H1 (cell line): Measurements from ENCODE around the gene MPPED1. TPM values are rescaled to one million over a fixed set of nuclear protein-coding genes. Genes with fewer than 3 reads are reported as not detected.

Experiments used
- CTCF ChIA-PET: fragments of 300-600 bp; sonication (Branson Sonifier 250); formaldehyde crosslinking; loops from one replicate; lab custom pipeline; 2021; ENCODE audit not compliant: partially characterized antibody; lab: Charles Lee
- POLR2A ChIA-PET: fragments of 300-600 bp; sonication (Branson Sonifier 250); formaldehyde crosslinking; loops from one replicate; lab custom pipeline; 2021; ENCODE audit warnings: inconsistent platforms; ENCODE audit not compliant: partially characterized antibody; lab: Charles Lee
- DNase-seq, 2 experiments: peaks; one replicate each; pipeline versions ENCODE4 v3.0.0 to v3.0.0-alpha.2; 2010 to 2022; ENCODE audit warnings: low spot score in 2 of 2, low read depth in 1 of 2, mixed read lengths in 1 of 2
- FAIRE-seq: peaks from 2 replicates; lab custom pipeline; 2011; peaks lifted over from hg19 to GRCh38; lab: Jason Lieb, UNC
- H2AFZ ChIP-seq: 2 replicates; pipeline ENCODE4 v1.8.1; 2012; ENCODE audit warnings: low read length, inconsistent platforms
- H2AK5ac ChIP-seq: 2 replicates; pipeline ENCODE4 v1.6.1; 2013; ENCODE audit warnings: low read depth, low read length
- H2BK120ac ChIP-seq: replicated peaks from 2 replicates; pipeline ENCODE3; 2013; ENCODE audit warnings: low read depth, low read length, inconsistent platforms
- H2BK12ac ChIP-seq: 2 replicates; pipeline ENCODE4 v1.6.1; 2013; ENCODE audit warnings: low read depth, low read length
- H2BK15ac ChIP-seq: 2 replicates; pipeline ENCODE4 v1.6.1; 2013; ENCODE audit warnings: low read length
- H2BK20ac ChIP-seq: 2 replicates; pipeline ENCODE4 v1.6.1; 2013; ENCODE audit warnings: low read length
- H2BK5ac ChIP-seq: 2 replicates; pipeline ENCODE4 v1.6.1; 2013; ENCODE audit warnings: low read depth, low read length
- H3K14ac ChIP-seq: 2 replicates; pipeline ENCODE4 v1.6.1; 2013; ENCODE audit warnings: inconsistent platforms; ENCODE audit not compliant: insufficient read length
- H3K18ac ChIP-seq: 2 replicates; pipeline ENCODE4 v1.6.1; 2013; ENCODE audit warnings: low read length; ENCODE audit errors: extremely low read depth
- H3K23ac ChIP-seq: 2 replicates; pipeline ENCODE4 v1.6.1; 2013; ENCODE audit warnings: inconsistent platforms; ENCODE audit not compliant: insufficient read length
- H3K23me2 ChIP-seq: 2 replicates; pipeline ENCODE4 v1.6.1; 2013; ENCODE audit warnings: low read depth, low read length
- H3K27ac ChIP-seq: 2 replicates; pipeline ENCODE4 v1.6.1; 2011; ENCODE audit warnings: low read depth, low read length, inconsistent platforms
- H3K27me3 ChIP-seq, 4 experiments: replicated peaks in 1 of 4; 1 replicate in 1 of 4; 2 replicates in 3 of 4; pipeline versions ENCODE4 v1.6.1 to v1.8.1; 2011 to 2013; ENCODE audit warnings: low read length in 3 of 4, mild to moderate bottlenecking in 3 of 4, inconsistent platforms in 2 of 4, mixed read lengths in 2 of 4, moderate library complexity in 1 of 4; ENCODE audit not compliant: control insufficient read depth in 3 of 4, insufficient read depth in 3 of 4; ENCODE audit errors: extremely low read depth in 1 of 4
- H3K36me3 ChIP-seq, 4 experiments: 2 replicates each; pipeline versions ENCODE4 v1.6.1 to v1.8.1; 2011 to 2013; ENCODE audit warnings: mild to moderate bottlenecking in 4 of 4, low read length in 3 of 4, moderate library complexity in 2 of 4, control low read depth in 1 of 4, inconsistent platforms in 1 of 4; ENCODE audit not compliant: insufficient read depth in 4 of 4, control insufficient read depth in 2 of 4
- H3K4ac ChIP-seq: replicated peaks from 2 replicates; pipeline ENCODE3; 2013; ENCODE audit warnings: low read length, low read depth, mixed read lengths, inconsistent platforms; ENCODE audit not compliant: insufficient read length
- H3K4me1 ChIP-seq, 4 experiments: replicated peaks in 1 of 4; 1 replicate in 1 of 4; 2 replicates in 3 of 4; pipeline versions ENCODE4 v1.6.1 to v1.8.1; 2011 to 2013; ENCODE audit warnings: low read length in 3 of 4, inconsistent platforms in 2 of 4, mixed read lengths in 1 of 4; ENCODE audit not compliant: insufficient read depth in 4 of 4, control insufficient read depth in 3 of 4
- H3K4me2 ChIP-seq, 2 experiments: 2 replicates each; pipeline versions ENCODE4 v1.6.1 to v1.8.1; 2011 to 2013; ENCODE audit warnings: low read depth in 2 of 2, low read length in 2 of 2, control low read depth in 1 of 2, inconsistent platforms in 1 of 2, mild to moderate bottlenecking in 1 of 2; ENCODE audit not compliant: insufficient read depth in 1 of 2
- H3K4me3 ChIP-seq, 4 experiments: fragments of 200-600, 300-600 bp in 1 of 4; sonication (generic), shearing (Covaris generic), sonication (Bioruptor Twin) in 1 of 4; 2 replicates each; pipeline versions ENCODE4 v1.5.1 to v1.8.1; 2011 to 2016; ENCODE audit warnings: low read length in 4 of 4, low read depth in 3 of 4, control low read depth in 2 of 4, inconsistent platforms in 2 of 4, mild to moderate bottlenecking in 2 of 4, mixed read lengths in 1 of 4, moderate library complexity in 1 of 4; ENCODE audit not compliant: insufficient read depth in 2 of 4; ENCODE audit errors: extremely low read depth in 1 of 4
- H3K56ac ChIP-seq: replicated peaks from 2 replicates; pipeline ENCODE3; 2013; ENCODE audit warnings: low read depth, mild to moderate bottlenecking, mixed read lengths, low read length, inconsistent platforms; ENCODE audit not compliant: insufficient read length
- H3K79me1 ChIP-seq: 2 replicates; pipeline ENCODE4 v1.6.1; 2013; ENCODE audit warnings: low read depth, low read length, control low read depth
- H3K79me2 ChIP-seq, 2 experiments: 2 replicates each; pipeline versions ENCODE4 v1.6.1 to v1.8.1; 2012 to 2013; ENCODE audit warnings: low read length in 2 of 2, mild to moderate bottlenecking in 2 of 2, inconsistent platforms in 1 of 2; ENCODE audit not compliant: insufficient read depth in 2 of 2, control insufficient read depth in 1 of 2
- H3K9ac ChIP-seq, 4 experiments: replicated peaks in 1 of 4; 1 replicate in 1 of 4; 2 replicates in 3 of 4; pipeline versions ENCODE4 v1.6.1 to v1.8.1; 2011 to 2013; ENCODE audit warnings: low read depth in 3 of 4, low read length in 3 of 4, control low read depth in 2 of 4, mild to moderate bottlenecking in 2 of 4, moderate library complexity in 2 of 4, inconsistent platforms in 1 of 4; ENCODE audit errors: extremely low read depth in 1 of 4
- H3K9me3 ChIP-seq, 2 experiments: 2 replicates each; pipeline versions ENCODE4 v1.6.1 to v1.8.1; 2012 to 2013; ENCODE audit warnings: mild to moderate bottlenecking in 2 of 2, moderate library complexity in 2 of 2, control low read depth in 1 of 2, inconsistent platforms in 1 of 2, low read depth in 1 of 2, low read length in 1 of 2, mixed read lengths in 1 of 2; ENCODE audit not compliant: insufficient read depth in 2 of 2
- H4K20me1 ChIP-seq, 2 experiments: replicated peaks in 1 of 2; 2 replicates each; pipeline versions ENCODE3 to v1.8.1; 2011 to 2013; ENCODE audit warnings: inconsistent platforms in 2 of 2, low read length in 2 of 2, mild to moderate bottlenecking in 1 of 2; ENCODE audit not compliant: insufficient read depth in 2 of 2, control insufficient read depth in 1 of 2
- H4K5ac ChIP-seq: 2 replicates; pipeline ENCODE4 v1.6.1; 2013; ENCODE audit warnings: low read length, low read depth, mixed read lengths, inconsistent platforms; ENCODE audit not compliant: insufficient read length
- H4K8ac ChIP-seq: 2 replicates; pipeline ENCODE4 v1.8.0; 2013; ENCODE audit warnings: mild to moderate bottlenecking, moderate library complexity, low read length, inconsistent platforms; ENCODE audit not compliant: insufficient read depth; ENCODE audit errors: extremely low read depth
- H4K91ac ChIP-seq: replicated peaks from 2 replicates; pipeline ENCODE3; 2013; ENCODE audit warnings: low read length, mixed read lengths, inconsistent platforms; ENCODE audit not compliant: insufficient read length
- ASH2L ChIP-seq: fragments of 200-600, 300-600 bp; sonication (generic); IDR thresholded peaks from one replicate; pipeline ENCODE4 v1.7.1; 2017; ENCODE audit warnings: low read length
- BRCA1 ChIP-seq: IDR thresholded peaks from 2 replicates; pipeline ENCODE4 v1.6.1; 2012; ENCODE audit warnings: low read depth, low read length, improper control_type of control experiment
- CTCF ChIP-seq, 3 experiments: IDR thresholded peaks; 1 replicate in 2 of 3; 2 replicates in 1 of 3; pipeline versions ENCODE4 v1.5.1 to v1.6.1; 2011; ENCODE audit warnings: low read length in 3 of 3, mild to moderate bottlenecking in 3 of 3, inconsistent platforms in 2 of 3, low read depth in 1 of 3, moderate library complexity in 1 of 3; ENCODE audit not compliant: insufficient read depth in 1 of 3; ENCODE audit errors: control extremely low read depth in 1 of 3
- MAFK ChIP-seq: IDR thresholded peaks from 2 replicates; pipeline ENCODE4 v1.6.1; 2012; ENCODE audit warnings: low read depth, mild to moderate bottlenecking, improper control_type of control experiment, low read length
- SAP30 ChIP-seq: fragments of 300-600 bp; sonication (generic); IDR thresholded peaks from 2 replicates; pipeline ENCODE4 v1.7.1; 2012; ENCODE audit warnings: low read length, moderate library complexity, mild to moderate bottlenecking, inconsistent platforms; ENCODE audit not compliant: insufficient read depth, insufficient replicate concordance
- TAF7 ChIP-seq: optimal IDR thresholded peaks from 2 replicates; pipeline ENCODE3; 2011; ENCODE audit warnings: low read depth, mild to moderate bottlenecking, inconsistent platforms, low read length, moderate library complexity, borderline replicate concordance
- WGBS, 2 experiments: shearing (Covaris generic) in 1 of 2; methylation state at CpG; one replicate each; pipeline versions ENCODE4 v1.1.6 to v1.1.7; 2013 to 2015; ENCODE audit warnings: low lambda C conversion rate in 2 of 2, mixed read lengths in 2 of 2, inconsistent platforms in 1 of 2, low coverage in 1 of 2, missing lambda C conversion rate in 1 of 2; ENCODE audit not compliant: insufficient replicate concordance in 2 of 2, insufficient coverage in 1 of 2, insufficient read length in 1 of 2; ENCODE audit errors: extremely low coverage in 1 of 2, missing lambda C conversion rate in 1 of 2; 5-methylcytosine and 5-hydroxymethylcytosine counted together
- polyA plus RNA-seq, 7 experiments: library from polyadenylated mRNA; depleted of rRNA in 3 of 7; stranded (reverse) in 5 of 7; unstranded in 2 of 7; fragments of >200 nt in 5 of 7; fragments of 200-250 nt in 2 of 7; gene quantifications; 1 replicate in 5 of 7; 2 replicates in 1 of 7; 4 replicates in 1 of 7; pipeline versions ENCODE4 v1.2.1 to v1.2.3, GENCODE V29; 2011 to 2013; ENCODE audit warnings: missing spikeins in 2 of 7, mixed read lengths in 2 of 7
- total RNA-seq: library from RNA; stranded (reverse); fragmentation: NEBNext Ultra II Directional; extraction: Animal tissue kit (Norgen Biotek cat#: 25700); gene quantifications from 2 replicates; pipeline ENCODE4 v1.2.1, GENCODE V29; 2021

Gene MPPED1
- total and polyA plus RNA-seq, 2 of the 8 experiments (the other 6 are each of a cell fraction or from before 2014, with no cell fraction given), result 0.29 to 0.37 TPM

- H2BK12ac ChIP-seq, result no peak overlapping the region
- H3K23me2 ChIP-seq, result no peaks in the 10 kb centered on the region
- H4K8ac ChIP-seq, result no peak overlapping the region
- DNase-seq (no peak), FAIRE-seq (no peak)
- H3K79me2 ChIP-seq, result no peaks in the 10 kb centered on the region
- no peaks in the 10 kb centered on the region for H3K79me1 ChIP-seq
- H4K5ac ChIP-seq, result no peak overlapping the region
- H3K4me1 ChIP-seq, result no peaks in the 10 kb centered on the region; a peak in 1 of 7 replicates
- H3K23ac ChIP-seq, result no peak overlapping the region
- H3K9ac ChIP-seq, result no peak overlapping the region
- no peak overlapping the region for H3K18ac ChIP-seq
- H2AFZ ChIP-seq, result no peak overlapping the region
- H4K20me1 ChIP-seq, result no peaks in the 10 kb centered on the region
- no peak overlapping the region for H3K4me2 ChIP-seq
- H3K9me3 ChIP-seq, result peaks cover 0 to 3% of the 10 kb centered on the region in 2 experiments; a peak in 2 of 4 replicates
- no peak overlapping the region for H3K4ac ChIP-seq
- ChIA-PET CTCF (interaction anchor here (0.9 kb wide), 1 partner anchor 43 kb away, joined by 4 read pairs; no protein-coding TSS in a partner anchor), POLR2A (no interaction called here)
- no peak overlapping the region for H3K14ac ChIP-seq
- H3K27me3 ChIP-seq, result no peaks in the 10 kb centered on the region
- no peak overlapping the region for H2BK20ac ChIP-seq
- no peak overlapping the region for H2BK5ac ChIP-seq
- TF ChIP-seq ASH2L (no peak), BRCA1 (no peak), SAP30 (no peak), TAF7 (no peak), MAFK (no peak), CTCF (IDR thresholded peaks at IDR 0.05; ENCODE audit: control extremely low read depth in 1 of 3, insufficient read depth in 1 of 3, low read depth in 1 of 3, low read length in 3 of 3) (no peak)
- H3K36me3 ChIP-seq, result no peaks in the 10 kb centered on the region
- no peak overlapping the region for H3K56ac ChIP-seq
- H3K27ac ChIP-seq, result no peak overlapping the region
- H3K4me3 ChIP-seq, result no peak overlapping the region
- no peak overlapping the region for H2BK120ac ChIP-seq
- H2BK15ac ChIP-seq, result no peak overlapping the region
- WGBS, 2 experiments, result 88% methylated on average over 4 of the region's 4 CpGs; no CpG with 5 or more reads in 1 of the 2 experiments
- no peak overlapping the region for H2AK5ac ChIP-seq
- no peak overlapping the region for H4K91ac ChIP-seq
These were observed 119.8 kb downstream of the MPPED1 start for GRCh38 chr22:43531651-43532050.
